Stimulated activated naive CD8-positive, alpha-beta T cell treated with anti-CD3 and anti-CD28 coated beads, Interleukin-15, Interleukin-2, amounts not matched to agents 100 ng/mL and 50 ng/mL, for 24 hours (primary cell): ENCODE data around the gene PGRMC2.

Source experiments
- H3K27ac Mint-ChIP-seq: one replicate; pipeline ENCODE4 v1.8.0; 2021; ENCODE audit warnings: mild to moderate bottlenecking, mixed read lengths
- H3K27me3 Mint-ChIP-seq: one replicate; pipeline ENCODE4 v1.8.0; 2021; ENCODE audit warnings: mixed read lengths
- H3K36me3 Mint-ChIP-seq: one replicate; pipeline ENCODE4 v1.8.0; 2021; ENCODE audit warnings: low read depth, mixed read lengths
- H3K4me1 Mint-ChIP-seq: one replicate; pipeline ENCODE4 v1.8.0; 2021; ENCODE audit warnings: low read depth, mixed read lengths
- H3K4me3 Mint-ChIP-seq: one replicate; pipeline ENCODE4 v1.8.0; 2021; ENCODE audit warnings: mild to moderate bottlenecking, mixed read lengths
- H3K9me3 Mint-ChIP-seq: one replicate; pipeline ENCODE4 v1.8.0; 2021; ENCODE audit warnings: mixed read lengths

Gene PGRMC2, protein sequence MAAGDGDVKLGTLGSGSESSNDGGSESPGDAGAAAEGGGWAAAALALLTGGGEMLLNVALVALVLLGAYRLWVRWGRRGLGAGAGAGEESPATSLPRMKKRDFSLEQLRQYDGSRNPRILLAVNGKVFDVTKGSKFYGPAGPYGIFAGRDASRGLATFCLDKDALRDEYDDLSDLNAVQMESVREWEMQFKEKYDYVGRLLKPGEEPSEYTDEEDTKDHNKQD

DNA sequence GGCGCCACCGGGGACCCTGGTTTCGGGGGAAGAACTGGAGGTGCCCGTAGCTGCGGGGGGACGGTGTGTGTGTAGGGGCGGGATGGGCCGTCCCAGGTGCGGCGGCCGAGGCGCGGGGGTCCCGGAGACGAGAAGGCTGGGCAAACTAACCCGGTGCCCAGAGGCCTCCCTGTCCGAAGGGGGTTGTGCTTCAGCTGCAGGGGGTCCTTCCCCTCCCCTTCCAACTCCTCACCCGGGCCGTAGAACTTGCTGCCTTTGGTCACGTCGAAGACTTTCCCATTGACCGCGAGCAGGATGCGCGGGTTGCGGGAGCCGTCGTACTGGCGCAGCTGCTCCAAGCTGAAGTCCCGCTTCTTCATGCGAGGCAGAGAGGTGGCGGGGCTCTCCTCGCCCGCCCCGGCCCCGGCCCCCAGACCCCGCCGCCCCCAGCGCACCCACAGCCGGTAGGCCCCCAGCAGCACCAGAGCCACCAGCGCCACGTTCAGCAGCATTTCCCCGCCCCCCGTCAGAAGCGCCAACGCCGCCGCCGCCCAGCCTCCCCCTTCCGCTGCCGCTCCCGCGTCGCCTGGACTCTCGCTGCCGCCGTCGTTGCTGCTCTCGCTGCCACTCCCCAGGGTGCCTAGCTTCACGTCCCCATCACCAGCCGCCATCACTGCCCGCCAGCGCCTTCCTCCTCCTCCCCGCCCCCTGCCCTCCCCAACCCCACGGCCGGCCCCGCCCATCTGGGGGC is at the start of gene PGRMC2:
Gene PGRMC2 (minus strand): TSS at position 673 of the 730 bp plus-strand sequence. CDS start 23 bp downstream, at position 650.
- no peaks in the 10 kb centered on the region for H3K27me3 Mint-ChIP-seq
- H3K4me1 Mint-ChIP-seq, result peaks cover 42% of the 10 kb centered on the region
- no peaks in the 10 kb centered on the region for H3K9me3 Mint-ChIP-seq
- H3K27ac Mint-ChIP-seq, result peak within 1 kb of the TSS; percentile 94
- peaks cover 24% of the 10 kb centered on the region for H3K36me3 Mint-ChIP-seq
- H3K4me3 Mint-ChIP-seq, result peak within 1 kb of the TSS; percentile 89

DNA sequence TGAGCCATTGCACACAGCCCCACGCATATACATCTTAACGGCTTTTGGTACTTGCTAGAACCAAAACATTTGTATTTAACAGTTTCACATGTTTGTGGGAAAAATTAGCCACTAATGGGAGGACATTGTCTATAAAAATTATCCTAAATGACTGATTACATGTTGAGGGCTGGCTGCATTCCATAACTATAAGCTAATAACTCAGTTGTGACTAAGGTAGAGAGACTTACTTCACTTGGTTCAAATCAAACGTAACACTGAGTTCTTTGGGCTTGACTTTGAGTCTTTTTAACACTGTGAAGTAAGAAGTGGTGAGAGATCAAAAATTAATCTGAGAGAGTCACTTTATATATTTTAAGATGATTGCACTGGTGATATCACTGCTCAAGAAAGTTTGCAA is 47.9 kb upstream of the PGRMC2 start:
- H3K4me3 Mint-ChIP-seq, result no peak overlapping the region
- H3K4me1 Mint-ChIP-seq, result no peaks in the 10 kb centered on the region
- peaks cover 4% of the 10 kb centered on the region for H3K9me3 Mint-ChIP-seq
- H3K27ac Mint-ChIP-seq, result no peak overlapping the region
- H3K36me3 Mint-ChIP-seq, result peaks cover 4% of the 10 kb centered on the region
- H3K27me3 Mint-ChIP-seq, result no peaks in the 10 kb centered on the region

DNA sequence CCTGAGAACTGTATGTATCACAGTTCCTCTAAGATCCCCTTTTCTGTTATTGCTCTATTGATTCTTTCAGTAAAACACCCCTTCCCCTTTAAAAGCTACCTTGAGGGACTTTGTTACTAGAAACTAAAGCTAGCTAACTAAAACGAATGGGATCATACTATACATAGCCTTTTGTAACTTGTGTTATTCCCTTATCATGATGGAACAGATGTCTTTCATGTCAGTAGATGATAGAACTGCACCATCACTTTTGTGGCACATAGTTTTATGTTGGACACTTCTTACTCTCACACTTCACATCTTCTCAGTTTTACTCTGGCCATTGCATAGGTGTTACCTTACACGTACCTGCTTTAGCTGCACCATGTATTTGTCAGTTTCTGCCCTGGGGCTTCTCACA is 46.6 kb upstream of the PGRMC2 start:
- H3K27me3 Mint-ChIP-seq, result no peaks in the 10 kb centered on the region
- H3K4me3 Mint-ChIP-seq, result no peak overlapping the region
- H3K4me1 Mint-ChIP-seq, result no peaks in the 10 kb centered on the region
- H3K9me3 Mint-ChIP-seq, result peaks cover 4% of the 10 kb centered on the region
- H3K27ac Mint-ChIP-seq, result no peak overlapping the region
- peaks cover 4% of the 10 kb centered on the region for H3K36me3 Mint-ChIP-seq

DNA sequence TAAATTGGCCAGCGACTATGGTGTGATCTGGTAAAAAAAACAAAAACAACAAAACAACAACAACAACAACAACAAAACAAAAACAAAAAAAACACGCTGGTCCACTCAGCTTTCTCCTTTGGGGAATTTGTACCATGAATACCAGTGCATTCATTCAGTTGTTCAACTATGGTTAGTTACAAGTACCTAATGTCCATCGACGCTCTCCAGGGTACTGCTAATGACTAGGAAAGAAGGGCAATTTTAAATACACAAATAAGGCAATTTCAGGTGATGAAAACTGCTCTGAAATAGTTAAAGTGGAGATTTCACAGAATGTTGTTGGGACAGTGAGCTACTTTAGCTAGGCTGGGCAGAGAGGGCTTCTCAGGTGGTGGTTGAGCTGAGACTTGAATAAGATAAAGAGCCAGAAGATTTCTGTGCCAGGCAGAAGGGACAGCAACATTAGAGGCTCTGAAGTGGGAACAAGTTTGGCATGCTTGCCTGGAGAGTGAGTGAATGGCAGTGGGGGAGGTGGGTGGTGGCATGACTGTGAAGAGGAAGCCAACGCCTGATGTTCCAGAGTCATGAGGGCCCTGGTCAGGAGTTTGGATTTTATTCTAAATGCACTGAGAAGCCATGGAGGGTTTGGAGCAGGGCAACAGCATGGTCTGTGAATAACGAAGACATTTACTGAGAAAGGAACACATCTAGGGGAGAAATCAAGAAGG is 45.9 kb upstream of the PGRMC2 start:
- Mint-ChIP-seq H3K36me3 (peaks cover 4% of the 10 kb centered on the region), H3K27ac (no peak overlapping the region), H3K4me3 (no peak overlapping the region), H3K9me3 (peaks cover 4% of the 10 kb centered on the region), H3K4me1 (no peaks in the 10 kb centered on the region), H3K27me3 (no peaks in the 10 kb centered on the region)

DNA sequence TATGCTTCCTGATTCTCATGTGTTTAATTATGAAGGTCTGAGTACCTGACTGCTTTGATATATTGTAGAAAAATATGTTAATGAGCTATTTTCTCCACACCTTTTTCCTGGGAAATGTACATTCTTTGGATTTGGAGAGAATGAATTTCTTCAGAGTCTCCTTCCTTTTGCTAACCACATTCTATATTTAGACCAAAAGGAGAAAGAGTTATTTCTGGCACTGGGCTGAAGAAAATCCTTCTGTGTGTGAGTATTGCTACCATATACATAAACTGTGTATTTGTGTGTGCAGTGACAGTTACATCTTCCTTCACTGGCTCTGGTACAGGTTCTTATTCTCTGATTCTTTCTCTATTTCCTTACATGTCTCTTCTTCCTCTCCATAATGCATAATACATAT is 44.5 kb upstream of the PGRMC2 start:
- no peaks in the 10 kb centered on the region for H3K27me3 Mint-ChIP-seq
- H3K4me3 Mint-ChIP-seq, result no peak overlapping the region
- no peaks in the 10 kb centered on the region for H3K9me3 Mint-ChIP-seq
- peaks cover 4% of the 10 kb centered on the region for H3K36me3 Mint-ChIP-seq
- H3K4me1 Mint-ChIP-seq, result no peaks in the 10 kb centered on the region
- no peak overlapping the region for H3K27ac Mint-ChIP-seq

DNA sequence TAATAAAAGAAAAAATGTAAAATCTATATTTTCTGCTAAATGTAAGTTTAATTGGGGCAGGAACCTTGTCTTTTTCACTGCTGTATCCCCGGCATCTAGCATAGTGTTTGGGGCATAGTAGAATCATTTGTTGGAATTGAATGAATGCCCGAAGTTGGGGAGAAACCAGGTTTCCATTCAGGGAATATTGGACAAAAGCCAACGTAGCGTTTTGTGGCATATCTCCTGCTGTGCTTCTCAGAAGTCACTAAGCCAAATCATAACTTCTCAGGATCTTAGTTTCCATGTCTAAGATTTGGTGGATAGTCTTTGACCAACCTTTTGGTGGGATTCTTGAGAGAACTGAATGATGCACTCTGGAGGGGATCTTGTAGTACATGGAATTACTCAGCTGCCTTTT is 42.0 kb upstream of the PGRMC2 start:
- Mint-ChIP-seq H3K9me3 (no peaks in the 10 kb centered on the region), H3K27ac (no peak overlapping the region), H3K4me1 (no peaks in the 10 kb centered on the region), H3K27me3 (no peaks in the 10 kb centered on the region), H3K36me3 (peaks cover 4% of the 10 kb centered on the region), H3K4me3 (no peak overlapping the region)

DNA sequence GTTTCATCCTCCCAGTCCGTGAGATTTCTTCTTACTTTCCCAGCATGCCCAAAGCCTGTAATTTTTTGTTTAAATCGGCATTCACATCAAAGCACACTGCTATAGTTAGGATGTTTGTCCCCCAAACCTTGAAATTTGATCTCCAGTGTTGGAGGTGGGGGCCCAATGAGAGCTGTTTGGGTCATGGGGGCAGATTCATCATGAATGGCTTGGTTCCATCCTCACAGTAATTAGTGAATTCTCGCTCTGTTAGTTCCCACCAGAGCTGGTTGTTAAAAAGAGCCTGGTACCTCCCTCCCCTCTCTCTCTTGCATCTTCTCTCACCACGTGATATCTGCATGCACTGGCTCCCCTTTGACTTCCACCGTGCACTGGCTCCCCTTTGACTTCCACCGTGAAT is 40.5 kb upstream of the PGRMC2 start:
- H3K27me3 Mint-ChIP-seq, result no peaks in the 10 kb centered on the region
- H3K36me3 Mint-ChIP-seq, result peaks cover 4% of the 10 kb centered on the region
- no peaks in the 10 kb centered on the region for H3K4me1 Mint-ChIP-seq
- no peaks in the 10 kb centered on the region for H3K9me3 Mint-ChIP-seq
- H3K4me3 Mint-ChIP-seq, result no peak overlapping the region
- H3K27ac Mint-ChIP-seq, result no peak overlapping the region

DNA sequence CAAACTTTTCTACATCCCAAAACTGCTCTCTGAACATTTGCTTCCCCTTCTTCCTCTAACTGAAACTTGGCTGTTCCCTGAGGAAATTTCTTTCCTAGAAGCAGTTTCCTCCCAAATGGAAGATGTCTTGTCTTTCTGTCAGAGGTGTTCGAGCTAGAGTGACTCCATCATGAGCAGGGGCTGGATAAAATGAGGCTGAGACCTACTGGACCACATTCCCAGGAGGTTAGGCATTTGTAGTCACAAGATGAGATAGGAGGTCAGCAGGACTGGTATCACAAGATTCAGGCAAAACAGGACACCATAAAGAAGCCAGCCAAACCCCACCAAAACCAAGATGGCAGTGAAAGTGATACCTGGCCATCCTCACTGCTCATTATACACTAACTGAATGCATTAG is 35.8 kb upstream of the PGRMC2 start:
- H3K27ac Mint-ChIP-seq, result no peak overlapping the region
- H3K36me3 Mint-ChIP-seq, result no peaks in the 10 kb centered on the region
- no peaks in the 10 kb centered on the region for H3K27me3 Mint-ChIP-seq
- no peak overlapping the region for H3K4me3 Mint-ChIP-seq
- H3K9me3 Mint-ChIP-seq, result no peaks in the 10 kb centered on the region
- H3K4me1 Mint-ChIP-seq, result no peaks in the 10 kb centered on the region

DNA sequence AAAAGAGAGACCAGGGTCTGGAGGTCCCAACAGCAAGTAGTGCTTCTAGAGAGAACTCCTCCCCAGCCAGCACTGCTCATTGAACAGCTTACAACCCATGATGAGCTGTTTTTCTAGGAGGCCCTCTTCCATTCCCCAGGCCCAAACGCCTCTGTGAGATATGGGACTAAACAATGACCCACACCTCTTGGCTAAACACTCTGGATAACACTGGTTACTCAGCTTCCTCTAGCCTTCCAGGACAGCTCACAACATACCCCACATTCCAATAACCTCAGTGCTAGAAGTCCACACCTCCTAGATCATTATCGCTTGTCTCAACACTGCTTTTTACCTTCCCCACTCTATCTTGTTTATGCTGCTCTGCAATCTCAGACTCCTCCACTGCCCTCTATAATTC is 35.4 kb upstream of the PGRMC2 start:
- Mint-ChIP-seq H3K9me3 (no peaks in the 10 kb centered on the region), H3K4me3 (no peak overlapping the region), H3K4me1 (no peaks in the 10 kb centered on the region), H3K27me3 (no peaks in the 10 kb centered on the region), H3K36me3 (no peaks in the 10 kb centered on the region), H3K27ac (no peak overlapping the region)

DNA sequence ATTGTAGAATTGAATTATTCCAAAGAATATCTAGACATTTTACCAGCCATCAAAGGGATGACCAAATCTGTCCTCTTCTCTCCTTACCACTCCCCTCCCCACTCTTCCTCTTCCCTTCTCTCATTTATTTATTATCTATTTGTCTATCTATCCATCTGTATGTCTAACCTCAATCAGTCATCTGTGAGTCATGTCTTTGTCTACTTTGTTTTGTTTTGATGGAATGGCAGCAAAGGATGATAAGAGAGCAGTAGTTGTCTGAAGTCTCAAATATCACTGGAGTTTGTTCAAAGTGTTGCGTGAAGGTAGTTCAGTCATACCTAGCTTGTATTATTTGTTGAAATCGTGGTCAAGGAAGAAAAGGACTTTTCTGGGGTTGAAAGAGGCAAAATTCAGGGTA is 34.7 kb upstream of the PGRMC2 start:
- Mint-ChIP-seq H3K9me3 (no peaks in the 10 kb centered on the region), H3K27ac (no peak overlapping the region), H3K4me1 (no peaks in the 10 kb centered on the region), H3K4me3 (no peak overlapping the region), H3K36me3 (peaks cover 3% of the 10 kb centered on the region), H3K27me3 (no peaks in the 10 kb centered on the region)

DNA sequence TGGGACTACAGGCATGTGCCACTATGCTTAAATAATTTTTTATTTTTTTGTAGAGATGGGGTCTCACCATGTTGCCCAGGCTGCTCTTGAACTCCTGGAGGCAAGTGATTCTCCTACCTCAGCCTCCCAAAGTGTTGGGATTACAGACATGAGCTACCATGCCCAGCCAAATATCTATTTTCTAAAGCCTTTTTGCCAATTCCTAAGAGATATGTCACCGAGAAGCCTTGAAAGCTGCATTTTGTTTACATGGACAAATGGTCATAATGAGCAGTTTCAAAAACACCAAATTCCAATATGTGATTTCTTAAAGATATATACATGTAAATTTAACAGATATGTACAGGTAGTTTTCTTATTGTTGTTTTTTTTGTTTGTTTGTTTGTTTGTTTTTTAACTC is 33.0 kb upstream of the PGRMC2 start:
- Mint-ChIP-seq H3K36me3 (peaks cover 14% of the 10 kb centered on the region), H3K9me3 (no peaks in the 10 kb centered on the region), H3K27me3 (no peaks in the 10 kb centered on the region), H3K27ac (no peak overlapping the region), H3K4me1 (no peaks in the 10 kb centered on the region), H3K4me3 (no peak overlapping the region)

DNA sequence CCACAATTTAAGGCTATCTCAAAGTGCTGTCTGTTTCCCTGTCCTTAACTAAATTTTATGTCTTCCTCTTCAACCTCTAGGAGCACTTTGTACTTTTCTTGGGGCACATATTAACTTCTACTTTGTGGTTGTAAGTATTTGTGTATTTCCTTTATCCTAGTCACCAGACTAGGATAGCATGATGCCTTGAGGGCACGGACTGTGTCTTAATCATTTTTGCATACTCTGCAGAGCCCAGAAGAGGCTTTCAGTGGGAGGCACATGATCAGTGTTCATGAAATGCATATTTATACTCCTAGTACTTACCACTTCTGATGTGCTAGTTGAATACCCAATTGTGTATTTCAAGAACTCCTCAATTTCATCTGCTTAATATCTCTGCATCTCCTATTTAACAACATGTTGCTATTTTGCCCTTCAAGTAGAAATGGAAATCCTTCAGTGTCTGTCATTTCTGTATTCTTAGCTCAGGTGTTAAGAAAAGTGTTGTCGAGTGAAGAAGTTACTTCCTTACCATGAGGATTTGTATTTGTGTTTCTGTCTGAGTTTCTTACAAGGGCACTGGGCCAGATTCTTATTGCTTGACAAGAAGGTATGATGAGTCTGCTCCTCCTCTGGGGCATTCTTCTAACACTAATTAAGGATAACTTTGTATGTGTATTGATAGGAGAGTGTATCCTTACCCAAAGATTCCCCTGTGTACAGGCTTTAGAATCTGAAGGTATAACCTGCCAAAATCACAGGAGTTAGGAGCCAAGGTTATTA is 28.3 kb upstream of the PGRMC2 start:
- Mint-ChIP-seq H3K27me3 (no peaks in the 10 kb centered on the region), H3K36me3 (peaks cover 24% of the 10 kb centered on the region), H3K27ac (no peak overlapping the region), H3K4me1 (no peaks in the 10 kb centered on the region), H3K4me3 (no peak overlapping the region), H3K9me3 (no peaks in the 10 kb centered on the region)

DNA sequence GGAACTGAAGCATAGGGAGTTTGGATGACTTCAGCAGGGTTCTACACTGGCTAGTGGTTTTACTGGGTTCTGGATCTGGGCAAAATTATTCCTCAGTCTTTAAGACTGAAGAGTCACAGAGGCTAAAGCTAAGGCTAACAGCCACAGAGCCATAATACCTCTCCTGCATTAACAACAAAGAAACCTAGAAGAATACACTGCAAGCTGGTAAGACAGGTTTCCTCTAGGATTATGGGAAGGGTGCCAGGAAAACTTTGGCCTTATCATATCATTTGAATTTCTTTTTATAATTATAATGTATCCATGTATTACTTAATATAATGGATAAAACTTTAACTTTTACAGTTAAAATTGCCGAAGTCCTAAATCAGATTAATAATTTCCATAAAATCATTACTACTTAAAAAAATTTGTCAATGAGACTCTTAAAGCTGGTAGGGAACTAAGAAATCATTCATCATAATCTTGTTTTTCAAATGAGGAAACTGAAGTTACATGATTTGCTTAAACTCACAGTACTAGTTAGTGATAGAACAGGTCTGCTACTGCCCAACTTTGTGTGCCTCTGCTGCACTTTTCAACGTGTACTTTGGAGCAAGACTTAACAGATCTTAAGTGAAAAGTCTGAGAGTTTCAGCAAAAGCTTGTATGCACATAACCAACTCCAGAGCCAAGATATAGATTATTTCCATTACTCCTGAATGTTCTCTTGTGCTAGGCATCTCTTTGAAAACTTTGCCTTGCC is 24.2 kb upstream of the PGRMC2 start:
- H3K4me3 Mint-ChIP-seq, result no peak overlapping the region
- H3K9me3 Mint-ChIP-seq, result no peaks in the 10 kb centered on the region
- H3K4me1 Mint-ChIP-seq, result no peaks in the 10 kb centered on the region
- H3K36me3 Mint-ChIP-seq, result peaks cover 26% of the 10 kb centered on the region
- H3K27ac Mint-ChIP-seq, result no peak overlapping the region
- no peaks in the 10 kb centered on the region for H3K27me3 Mint-ChIP-seq

DNA sequence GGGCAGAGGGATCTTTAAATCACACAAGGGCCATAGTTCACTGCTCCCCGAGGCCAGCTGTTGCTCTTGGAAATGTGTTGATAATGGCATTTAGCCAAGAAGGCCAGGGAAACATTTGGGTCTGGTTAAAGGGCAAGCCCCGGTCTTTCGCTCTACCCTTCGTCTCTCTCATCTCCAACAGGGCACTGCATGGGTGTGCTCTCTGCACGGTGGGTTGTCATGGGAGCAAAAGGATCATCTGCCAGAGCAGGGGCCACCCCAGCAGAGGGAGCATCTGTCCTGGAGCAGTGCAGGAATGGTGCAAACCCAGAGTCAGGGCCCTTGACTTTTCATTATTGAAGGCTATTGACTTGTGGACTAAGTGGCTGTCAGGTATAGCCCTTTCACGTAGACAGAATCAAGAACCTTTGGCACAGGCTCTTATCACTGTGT is 22.7 kb upstream of the PGRMC2 start:
- H3K36me3 Mint-ChIP-seq, result peaks cover 16% of the 10 kb centered on the region
- no peaks in the 10 kb centered on the region for H3K9me3 Mint-ChIP-seq
- H3K27me3 Mint-ChIP-seq, result no peaks in the 10 kb centered on the region
- no peaks in the 10 kb centered on the region for H3K4me1 Mint-ChIP-seq
- no peak overlapping the region for H3K4me3 Mint-ChIP-seq
- no peak overlapping the region for H3K27ac Mint-ChIP-seq
